Central memory CD4-positive, alpha-beta T cell (primary cell): ENCODE results near the gene LRRC2.

Experiments
- DNase-seq: peaks from one replicate; pipeline ENCODE4 v3.0.0; 2022

The LRRC2 gene

DNA sequence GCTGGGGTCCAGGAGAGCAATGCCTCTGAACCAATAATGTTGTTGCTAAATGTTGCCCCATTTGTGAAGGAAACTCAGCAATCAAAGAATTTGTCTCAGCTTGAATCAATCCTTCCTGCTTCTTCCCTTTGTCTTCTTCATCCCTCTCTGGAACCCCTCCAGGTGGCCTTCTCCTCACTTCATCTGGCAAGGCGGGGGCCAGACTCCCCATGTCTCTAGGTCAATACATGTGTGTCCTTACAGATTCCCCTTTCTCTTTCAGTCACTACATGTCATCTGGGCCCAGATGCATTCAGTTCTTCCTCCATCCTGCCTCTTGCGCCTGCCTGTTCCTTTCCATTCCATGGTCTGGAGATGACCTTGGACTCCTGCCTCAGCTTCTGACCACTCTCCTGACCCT, 93.4 kb downstream of the LRRC2 start:
- DNase-seq: no peak

DNA sequence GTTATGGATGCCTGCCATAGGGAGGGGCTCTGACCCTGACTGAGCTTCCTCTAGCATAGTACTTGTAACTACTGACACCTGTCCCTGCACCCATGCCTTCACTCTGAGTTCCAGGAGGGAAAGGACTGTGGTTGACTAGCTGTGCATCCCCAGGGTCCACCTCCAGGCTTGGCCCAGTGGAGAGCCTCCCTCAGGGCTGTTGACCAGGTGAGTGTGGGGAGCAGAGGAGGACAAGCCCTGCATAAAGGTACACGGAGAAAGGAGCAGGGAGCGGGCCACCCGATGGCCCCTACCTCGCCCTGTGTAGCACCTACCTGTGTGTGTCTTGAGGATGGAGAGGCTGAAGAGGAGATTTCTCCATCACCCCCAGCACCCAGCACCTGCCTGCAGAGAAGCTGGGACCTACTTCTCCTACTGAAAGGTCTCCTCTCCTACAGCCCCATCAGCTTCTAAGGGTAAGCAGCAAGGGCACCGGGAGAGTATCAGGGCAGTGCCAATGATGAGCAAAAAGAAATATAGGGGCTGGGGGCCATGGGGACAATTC, 94.7 kb downstream of the LRRC2 start:
- no peak for DNase-seq

DNA sequence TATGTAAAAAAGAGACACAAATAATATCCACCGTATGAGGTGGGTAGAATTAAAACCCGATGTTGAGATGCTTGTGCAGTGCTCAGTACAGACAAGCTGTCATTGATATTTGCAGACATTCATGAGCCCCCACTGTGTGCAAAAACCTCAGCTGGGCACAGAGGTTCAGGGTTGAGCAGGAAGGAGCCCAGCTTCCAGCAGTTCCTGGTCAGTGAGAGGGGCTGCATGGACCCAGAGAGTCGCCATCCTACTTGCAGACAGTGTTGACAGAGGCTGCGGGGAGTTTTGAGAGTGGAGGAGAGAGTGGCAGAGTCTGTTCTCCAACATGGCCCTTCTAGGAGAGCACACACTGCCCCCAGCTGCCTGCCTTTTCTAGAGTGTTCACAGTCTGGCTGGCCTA, 95.3 kb downstream of the LRRC2 start:
- no peak for DNase-seq

GRCh38 chr3:46469680-46470357, 96.3 kb downstream of the LRRC2 start:
- no peak for DNase-seq

DNA sequence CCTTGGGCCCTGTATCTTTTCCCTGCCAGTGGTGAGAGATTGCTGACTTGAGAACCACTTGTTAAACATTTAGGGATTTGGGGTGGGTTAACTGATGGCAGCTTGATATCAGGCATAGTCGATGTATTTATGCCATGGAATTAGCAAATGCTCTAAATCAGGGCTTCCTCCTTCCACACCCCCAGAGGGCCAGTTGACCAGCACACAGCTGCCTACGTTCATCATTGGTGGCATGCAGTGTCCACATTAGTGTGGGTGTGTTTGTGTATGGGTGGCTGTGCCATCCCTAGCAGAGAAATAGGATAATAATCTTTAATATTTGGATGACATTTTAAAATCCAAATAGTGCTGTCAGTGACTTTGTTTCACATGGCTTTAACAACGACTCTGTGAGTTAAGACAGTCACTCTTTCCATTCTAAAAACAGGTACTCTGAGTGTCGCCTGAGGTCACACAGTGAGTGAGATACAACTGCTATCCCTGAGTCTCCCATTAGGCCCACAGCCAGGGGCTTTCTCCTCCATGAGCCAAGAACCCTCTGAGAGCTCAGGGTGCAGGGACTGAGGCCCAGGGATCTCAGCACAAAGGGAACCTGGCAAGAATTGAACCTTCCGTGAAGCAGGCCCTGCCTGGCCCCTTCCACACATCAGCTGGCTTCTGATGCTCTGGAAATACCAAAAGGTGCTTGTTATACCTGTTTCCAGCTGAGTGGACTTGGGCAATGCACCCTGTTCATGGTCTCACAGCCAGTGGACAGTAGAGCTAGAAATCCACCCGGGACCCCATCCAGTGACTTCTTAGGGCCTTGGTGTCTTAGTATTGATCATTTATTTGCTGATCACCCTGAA, 97.1 kb downstream of the LRRC2 start:
- no peak for DNase-seq

DNA sequence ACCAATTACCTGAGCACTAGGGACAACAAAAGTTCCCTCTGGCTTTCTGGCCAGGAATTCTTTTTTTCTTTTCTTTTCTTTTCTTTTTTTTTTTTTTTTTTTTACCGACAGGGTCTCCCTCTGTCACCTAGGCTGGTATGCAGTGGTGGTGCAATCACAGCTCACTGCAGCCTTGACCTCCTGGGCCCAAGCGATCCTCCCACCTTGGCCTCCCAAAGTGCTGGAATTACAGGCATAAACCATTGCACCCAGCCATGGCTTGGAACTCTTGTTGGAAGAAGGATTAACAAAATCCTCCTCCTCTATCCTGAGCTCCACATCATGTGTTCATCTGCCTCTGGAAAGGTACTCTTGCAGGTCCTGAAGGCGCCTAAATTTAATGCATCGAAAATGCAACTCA, 98.5 kb downstream of the LRRC2 start:
- no peak for DNase-seq

DNA sequence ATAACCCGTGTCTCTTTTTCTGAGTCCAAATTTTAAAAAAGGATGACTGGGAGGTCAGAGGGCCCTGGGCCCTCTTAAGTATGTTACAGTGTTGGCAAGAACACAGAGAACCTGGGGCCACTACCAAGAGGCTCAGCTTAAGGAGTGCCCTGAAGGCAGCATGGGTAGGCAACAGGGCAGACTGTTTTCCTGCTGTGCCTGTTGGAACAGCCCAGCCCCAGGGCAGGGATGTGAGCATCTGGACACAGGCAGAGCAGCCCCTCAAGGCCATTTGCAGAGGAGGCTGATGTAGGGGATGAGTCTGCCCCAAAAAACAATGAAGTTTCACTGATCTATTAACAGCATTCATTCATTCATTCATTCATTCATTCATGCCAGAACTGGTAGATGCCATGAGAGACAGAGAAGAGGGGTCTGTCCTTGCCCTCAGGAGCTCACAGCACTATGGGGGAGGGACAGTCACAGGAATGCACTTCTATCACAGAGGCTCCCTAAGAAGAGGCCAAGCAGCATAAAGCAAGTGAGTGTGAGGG, 99.2 kb downstream of the LRRC2 start:
- DNase-seq: no peak

DNA sequence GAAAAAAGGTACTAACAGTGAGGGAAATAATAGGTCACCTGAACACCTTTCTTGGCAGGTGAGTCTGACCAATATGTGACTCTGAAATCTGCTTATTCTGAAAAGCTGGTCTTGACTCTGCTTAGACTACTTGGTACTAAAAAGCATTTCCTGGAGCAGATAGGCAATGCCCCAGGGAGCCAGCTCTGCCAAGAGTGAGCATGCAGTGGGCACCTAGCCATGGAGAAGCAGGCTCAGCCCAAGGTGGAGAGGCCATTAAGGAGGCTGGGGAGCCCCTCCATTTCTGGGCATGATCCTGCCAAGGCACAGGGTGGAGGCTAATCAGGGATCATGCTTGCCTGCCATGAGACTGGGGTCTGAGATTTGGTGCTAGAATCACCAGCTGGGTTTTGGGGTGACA, 99.8 kb downstream of the LRRC2 start:
- DNase-seq: no peak
